DND-41 (cell line): ENCODE measurements around the gene KSR2.

Experiments
- CTCF ChIP-seq: IDR thresholded peaks from 2 replicates; pipeline ENCODE4 v1.5.1; 2012; ENCODE audit warnings: borderline replicate concordance, low read length, moderate library complexity, mild to moderate bottlenecking; ENCODE audit not compliant: poor library complexity, severe bottlenecking; ENCODE audit errors: extremely low read depth
- EZH2 ChIP-seq: IDR thresholded peaks from 3 replicates; pipeline ENCODE4 v1.6.1; 2012; ENCODE audit warnings: borderline replicate concordance, low read depth, mild to moderate bottlenecking, moderate library complexity, low read length, inconsistent platforms; ENCODE audit not compliant: severe bottlenecking

DNA sequence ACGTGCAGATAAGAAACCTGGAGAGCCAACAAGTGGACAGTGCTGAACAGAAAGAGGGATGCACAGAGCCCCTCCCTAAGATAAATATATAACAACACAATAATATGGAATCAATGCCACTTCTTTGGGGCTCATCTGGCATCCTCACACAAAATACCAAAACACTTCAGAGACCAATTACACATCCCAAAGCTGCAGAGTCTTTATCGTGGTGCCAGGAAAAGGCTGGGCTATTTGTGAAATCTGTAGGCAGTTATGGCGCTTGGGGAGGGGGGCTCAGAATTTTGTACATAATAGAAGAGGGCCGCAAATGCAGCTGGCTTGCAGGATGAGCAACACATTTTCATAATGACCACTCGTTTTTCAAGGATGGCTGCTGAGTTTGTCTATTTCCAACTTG lies 446.9 kb downstream of the KSR2 start:
- TF ChIP-seq CTCF (no peak), EZH2 (no peak)
